Measurements from ENCODE around the gene HTRA3.

Gene HTRA3

GRCh38 chr4:8269535-8270417 is at the start of gene HTRA3:
TSS of gene HTRA3 (plus strand) at chr4:8269754. CDS start at chr4:8269969, 215 bp downstream.
- peak within 1 kb of the TSS in 1 of 2 donors; percentile 34 for H3K4me3 ChIP-seq (replicated peaks in 1 of 2; ENCODE audit: low read depth in 2 of 2, low read length in 2 of 2)
- peak in 1 of 2 donors; percentile 77 for DNase-seq (ENCODE audit: low read depth in 2 of 2)
- TF ChIP-seq, protein P1, sequence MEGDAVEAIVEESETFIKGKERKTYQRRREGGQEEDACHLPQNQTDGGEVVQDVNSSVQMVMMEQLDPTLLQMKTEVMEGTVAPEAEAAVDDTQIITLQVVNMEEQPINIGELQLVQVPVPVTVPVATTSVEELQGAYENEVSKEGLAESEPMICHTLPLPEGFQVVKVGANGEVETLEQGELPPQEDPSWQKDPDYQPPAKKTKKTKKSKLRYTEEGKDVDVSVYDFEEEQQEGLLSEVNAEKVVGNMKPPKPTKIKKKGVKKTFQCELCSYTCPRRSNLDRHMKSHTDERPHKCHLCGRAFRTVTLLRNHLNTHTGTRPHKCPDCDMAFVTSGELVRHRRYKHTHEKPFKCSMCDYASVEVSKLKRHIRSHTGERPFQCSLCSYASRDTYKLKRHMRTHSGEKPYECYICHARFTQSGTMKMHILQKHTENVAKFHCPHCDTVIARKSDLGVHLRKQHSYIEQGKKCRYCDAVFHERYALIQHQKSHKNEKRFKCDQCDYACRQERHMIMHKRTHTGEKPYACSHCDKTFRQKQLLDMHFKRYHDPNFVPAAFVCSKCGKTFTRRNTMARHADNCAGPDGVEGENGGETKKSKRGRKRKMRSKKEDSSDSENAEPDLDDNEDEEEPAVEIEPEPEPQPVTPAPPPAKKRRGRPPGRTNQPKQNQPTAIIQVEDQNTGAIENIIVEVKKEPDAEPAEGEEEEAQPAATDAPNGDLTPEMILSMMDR (IDR thresholded peaks at IDR 0.05; ENCODE audit: low read depth, low read length) = no peak

GRCh38 chr4:8220661-8221450 is 48.7 kb upstream of the HTRA3 start:
- TF ChIP-seq, protein P1 (IDR thresholded peaks at IDR 0.05; ENCODE audit: low read depth, low read length) = no peak
- H3K4me3 ChIP-seq (replicated peaks in 1 of 2; ENCODE audit: low read depth in 2 of 2, low read length in 2 of 2) = no peak overlapping the region
- DNase-seq (ENCODE audit: low read depth in 2 of 2) = no peak

DNA sequence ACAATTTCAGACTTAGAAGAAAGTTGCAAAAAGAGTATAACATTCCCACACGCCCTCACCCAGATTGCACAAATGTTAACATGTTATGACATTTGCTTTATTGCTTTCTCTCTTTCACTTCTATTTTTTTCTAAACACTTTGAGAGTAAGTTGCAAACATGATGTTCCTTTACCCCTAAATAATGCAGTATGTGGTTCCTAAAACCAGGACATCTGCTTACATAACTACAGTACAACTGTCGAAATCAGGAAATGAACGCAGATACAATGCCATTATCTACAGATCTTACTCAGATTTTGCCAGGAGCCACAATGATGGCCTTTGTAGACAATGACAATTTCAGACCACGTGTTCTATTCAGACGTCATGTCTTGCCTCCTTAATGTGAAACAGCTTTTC is 48.1 kb upstream of the HTRA3 start:
- DNase-seq (ENCODE audit: low read depth in 2 of 2) = peak; percentile 64 to 77
- no peak overlapping the region for H3K4me3 ChIP-seq (replicated peaks in 1 of 2; ENCODE audit: low read depth in 2 of 2, low read length in 2 of 2)
- TF ChIP-seq, protein P1 (IDR thresholded peaks at IDR 0.05; ENCODE audit: low read depth, low read length) = no peak

DNA sequence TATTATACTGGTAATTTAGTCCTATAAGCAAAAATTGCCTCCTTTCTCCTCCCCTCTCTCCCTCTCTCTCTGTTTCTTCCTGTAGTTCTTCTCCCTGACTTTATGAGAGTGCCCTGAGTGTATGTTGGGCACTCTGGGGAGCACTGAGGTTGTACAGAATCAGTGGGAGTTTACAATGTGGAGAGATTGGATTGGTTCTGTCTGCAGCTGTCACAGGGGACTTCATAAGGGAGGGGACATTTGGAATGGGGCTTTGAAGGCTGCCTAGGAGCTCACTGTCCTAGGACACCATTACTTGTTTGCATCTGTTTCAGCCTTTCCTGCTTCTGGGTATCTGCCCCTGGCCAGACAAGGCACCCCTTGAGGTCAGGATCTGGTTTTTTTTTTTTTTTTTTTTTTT is 47.6 kb upstream of the HTRA3 start:
- DNase-seq (ENCODE audit: low read depth in 2 of 2) = no peak
- TF ChIP-seq, protein P1 (IDR thresholded peaks at IDR 0.05; ENCODE audit: low read depth, low read length) = no peak
- no peak overlapping the region for H3K4me3 ChIP-seq (replicated peaks in 1 of 2; ENCODE audit: low read depth in 2 of 2, low read length in 2 of 2)

GRCh38 chr4:8222609-8223388 is 46.8 kb upstream of the HTRA3 start:
- H3K4me3 ChIP-seq (replicated peaks in 1 of 2; ENCODE audit: low read depth in 2 of 2, low read length in 2 of 2) = no peak overlapping the region
- DNase-seq (ENCODE audit: low read depth in 2 of 2) = no peak
- TF ChIP-seq, protein P1 (IDR thresholded peaks at IDR 0.05; ENCODE audit: low read depth, low read length) = no peak

DNA sequence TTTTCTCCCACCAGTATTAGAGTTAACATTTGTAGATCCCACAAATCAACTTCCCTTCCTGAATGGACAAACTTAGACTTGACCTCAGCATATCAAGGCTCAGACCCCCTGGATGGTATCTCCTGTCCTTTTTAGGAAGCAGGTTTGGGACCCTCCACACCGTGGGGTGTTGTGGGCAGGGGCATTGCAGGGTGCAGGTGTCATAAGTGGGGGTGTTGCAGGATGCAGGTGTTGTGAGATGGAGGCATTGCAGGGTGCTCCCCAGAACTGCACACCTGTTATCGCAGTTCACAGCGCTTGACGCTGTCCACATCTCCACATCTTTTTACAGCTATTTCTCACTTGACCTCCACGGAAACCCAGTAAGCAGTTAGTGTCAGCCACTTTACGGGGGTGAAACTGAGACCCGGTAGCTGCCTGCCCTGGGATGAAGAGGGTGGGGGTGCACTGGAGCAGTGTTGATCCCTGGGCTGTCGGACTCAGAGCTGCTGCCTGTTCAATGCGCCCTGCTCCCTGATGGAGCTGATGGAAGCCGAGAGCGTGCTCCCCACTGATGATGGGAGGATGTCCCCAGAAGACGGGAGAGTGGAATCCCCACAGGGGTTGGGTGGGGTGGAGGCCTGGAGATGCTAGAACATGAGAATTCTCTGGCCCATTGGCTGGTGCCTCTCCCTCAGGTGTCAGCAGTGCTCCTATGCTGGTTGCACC is 45.1 kb upstream of the HTRA3 start:
- TF ChIP-seq, protein P1 (IDR thresholded peaks at IDR 0.05; ENCODE audit: low read depth, low read length) = no peak
- H3K4me3 ChIP-seq (replicated peaks in 1 of 2; ENCODE audit: low read depth in 2 of 2, low read length in 2 of 2) = no peak overlapping the region
- DNase-seq (ENCODE audit: low read depth in 2 of 2) = no peak
